CD14-positive monocyte (primary cell): ENCODE results near the gene RPS5. TPM values are rescaled to one million over a fixed set of nuclear protein-coding genes. Genes with fewer than 3 reads are reported as not detected.

Experiments
- DNase-seq, 3 donors: peaks; one replicate each; pipeline ENCODE4 v3.0.0-alpha.2; 2011 to 2022
- H2AFZ ChIP-seq: 2 replicates; pipeline ENCODE4 v1.6.0; 2012; ENCODE audit warnings: mild to moderate bottlenecking, low read depth, low read length, inconsistent platforms; ENCODE audit not compliant: insufficient read depth, poor library complexity, severe bottlenecking
- H3K27ac ChIP-seq, 2 donors: 1 replicate in 1 of 2; 2 replicates in 1 of 2; pipeline ENCODE4 v1.5.1; 2012 to 2013; ENCODE audit warnings: low read length in 2 of 2, control low read depth in 1 of 2, inconsistent platforms in 1 of 2, low read depth in 1 of 2, mild to moderate bottlenecking in 1 of 2
- H3K27me3 ChIP-seq, 2 donors: one replicate each; pipeline versions ENCODE4 v1.6.0 to v1.6.1; 2011 to 2013; ENCODE audit warnings: low read length in 2 of 2; ENCODE audit not compliant: control insufficient read depth in 2 of 2, insufficient read depth in 2 of 2
- H3K36me3 ChIP-seq, 2 donors: replicated peaks in 1 of 2; 1 replicate in 1 of 2; 2 replicates in 1 of 2; pipeline versions ENCODE4 v1.5.1 to v1.6.1; 2012 to 2013; ENCODE audit warnings: low read length in 2 of 2, control low read depth in 1 of 2, inconsistent platforms in 1 of 2, mild to moderate bottlenecking in 1 of 2; ENCODE audit not compliant: insufficient read depth in 2 of 2, control insufficient read depth in 1 of 2
- H3K4me1 ChIP-seq, 2 donors: 1 replicate in 1 of 2; 2 replicates in 1 of 2; pipeline versions ENCODE4 v1.5.1 to v1.6.1; 2012 to 2013; ENCODE audit warnings: low read length in 2 of 2, control low read depth in 1 of 2, inconsistent platforms in 1 of 2, mild to moderate bottlenecking in 1 of 2, moderate library complexity in 1 of 2; ENCODE audit not compliant: insufficient read depth in 2 of 2, control insufficient read depth in 1 of 2
- H3K4me2 ChIP-seq: replicated peaks from 2 replicates; pipeline ENCODE3; 2012; ENCODE audit warnings: low read length, moderate library complexity, mild to moderate bottlenecking; ENCODE audit not compliant: poor library complexity, severe bottlenecking; ENCODE audit errors: extremely low read depth
- H3K4me3 ChIP-seq, 3 experiments: fragments of 200-600 bp in 1 of 3; sonication (generic) in 1 of 3; replicated peaks in 1 of 3; 1 replicate in 2 of 3; 2 replicates in 1 of 3; pipeline ENCODE4 v1.5.1; 2011 to 2013; ENCODE audit warnings: low read length in 3 of 3, mild to moderate bottlenecking in 3 of 3, control low read depth in 2 of 3, low read depth in 2 of 3, inconsistent platforms in 1 of 3, moderate library complexity in 1 of 3
- H3K79me2 ChIP-seq: 2 replicates; pipeline ENCODE4 v1.6.0; 2012; ENCODE audit warnings: mild to moderate bottlenecking, control low read depth, inconsistent platforms, low read length, moderate library complexity; ENCODE audit not compliant: insufficient read depth
- H3K9ac ChIP-seq: 2 replicates; pipeline ENCODE4 v1.6.0; 2017; ENCODE audit warnings: low read length, mild to moderate bottlenecking; ENCODE audit not compliant: insufficient read depth, poor library complexity, severe bottlenecking
- H3K9me3 ChIP-seq, 2 donors: replicated peaks in 1 of 2; 1 replicate in 1 of 2; 2 replicates in 1 of 2; pipeline versions ENCODE4 v1.5.1 to v1.6.1; 2012 to 2013; ENCODE audit warnings: low read length in 2 of 2, control low read depth in 1 of 2; ENCODE audit not compliant: control insufficient read depth in 1 of 2, insufficient read depth in 1 of 2
- H4K20me1 ChIP-seq: 2 replicates; pipeline ENCODE4 v1.6.0; 2012; ENCODE audit warnings: mild to moderate bottlenecking, low read length, control low read depth, moderate library complexity; ENCODE audit not compliant: insufficient read depth
- H3K27ac Mint-ChIP-seq, 7 donors: one replicate each; pipeline ENCODE4 v1.8.0; 2020; ENCODE audit warnings: mild to moderate bottlenecking in 7 of 7, mixed read lengths in 7 of 7, moderate library complexity in 6 of 7, inconsistent platforms in 2 of 7
- H3K27me3 Mint-ChIP-seq, 3 donors: one replicate each; pipeline ENCODE4 v1.8.0; 2021 to 2022; ENCODE audit warnings: low read depth in 3 of 3, mild to moderate bottlenecking in 3 of 3, mixed read lengths in 3 of 3, moderate library complexity in 3 of 3, inconsistent platforms in 1 of 3
- H3K36me3 Mint-ChIP-seq, 2 donors: one replicate each; pipeline ENCODE4 v1.8.0; 2020; ENCODE audit warnings: mixed read lengths in 2 of 2, inconsistent platforms in 1 of 2, mild to moderate bottlenecking in 1 of 2
- H3K4me1 Mint-ChIP-seq: one replicate; pipeline ENCODE4 v1.8.0; 2020; ENCODE audit warnings: mild to moderate bottlenecking, mixed read lengths
- H3K4me3 Mint-ChIP-seq, 2 donors: one replicate each; pipeline ENCODE4 v1.8.0; 2020; ENCODE audit warnings: mild to moderate bottlenecking in 2 of 2, mixed read lengths in 2 of 2, moderate library complexity in 1 of 2
- H3K9me3 Mint-ChIP-seq, 7 donors: one replicate each; pipeline ENCODE4 v1.8.0; 2020 to 2022; ENCODE audit warnings: mixed read lengths in 7 of 7, mild to moderate bottlenecking in 6 of 7, moderate library complexity in 6 of 7, inconsistent platforms in 2 of 7
- CTCF ChIP-seq: fragments of 200-600 bp; IDR thresholded peaks from one replicate; pipeline ENCODE4 v1.8.0; 2022; ENCODE audit warnings: antibody characterized with exemption, mild to moderate bottlenecking
- WGBS: methylation state at CpG from one replicate; pipeline ENCODE4 v1.1.5; 2013; ENCODE audit warnings: missing lambda C conversion rate; ENCODE audit not compliant: insufficient coverage; 5-methylcytosine and 5-hydroxymethylcytosine counted together
- intact Hi-C, 2 donors: fragments of 100-400 bp; cut with micrococcal nuclease; formaldehyde crosslinking; loops; one replicate each; pipeline versions ENCODE4 v1.15.0 to v1.15.1; 2023
- polyA plus RNA-seq, 3 donors: library from polyadenylated mRNA; depleted of rRNA in 1 of 3; unstranded in 2 of 3; stranded (reverse) in 1 of 3; fragments of 300-500 nt in 2 of 3; fragments of >200 nt in 1 of 3; fragmentation: Illumina TruSeq in 2 of 3; gene quantifications; 1 replicate in 2 of 3; 2 replicates in 1 of 3; pipeline ENCODE4 v1.2.3, GENCODE V29; 2012 to 2021

RPS5 gene
- polyA plus RNA-seq, 3 donors: 485 to 1,381 (median 580) TPM

GRCh38 chr19:58351990-58352755 is 34.9 kb upstream of the RPS5 start:
- peaks cover 0 to 5% of the 10 kb centered on the region in 2 donors for H3K36me3 ChIP-seq
- peaks cover 0 to 8% of the 10 kb centered on the region in 2 donors for H3K9me3 ChIP-seq
- H2AFZ ChIP-seq: no peak overlapping the region
- H4K20me1 ChIP-seq: no peaks in the 10 kb centered on the region
- no peak for DNase-seq
- H3K27ac ChIP-seq: no peak overlapping the region
- H3K27ac Mint-ChIP-seq: no peak overlapping the region
- no peak overlapping the region for H3K4me3 Mint-ChIP-seq
- peaks cover 6 to 41% of the 10 kb centered on the region in 2 donors for H3K27me3 ChIP-seq
- H3K9ac ChIP-seq: no peak overlapping the region
- H3K4me1 Mint-ChIP-seq: peaks cover 33% of the 10 kb centered on the region
- no peak for TF ChIP-seq CTCF
- H3K4me2 ChIP-seq: no peak overlapping the region
- H3K9me3 Mint-ChIP-seq: peaks cover 0 to 12% (median 7%) of the 10 kb centered on the region in 7 donors
- H3K4me3 ChIP-seq: no peak overlapping the region
- peaks cover 8 to 18% of the 10 kb centered on the region in 2 donors for H3K36me3 Mint-ChIP-seq
- intact Hi-C loops: no loop called here
- H3K79me2 ChIP-seq: no peaks in the 10 kb centered on the region
- peaks cover 20 to 40% of the 10 kb centered on the region in 2 donors for H3K4me1 ChIP-seq
- H3K27me3 Mint-ChIP-seq: peaks cover 23 to 56% (median 31%) of the 10 kb centered on the region in 3 donors
- WGBS: 92% methylated on average over 17 of the region's 23 CpGs

- H3K79me2 ChIP-seq: no peaks in the 10 kb centered on the region
- no peak within 1 kb of the TSS for H3K4me3 ChIP-seq
- H3K36me3 ChIP-seq: peaks cover 0 to 5% of the 10 kb centered on the region in 2 donors
- H3K4me3 Mint-ChIP-seq: no peak within 1 kb of the TSS
- H3K9ac ChIP-seq: no peak within 1 kb of the TSS
- peaks cover 8 to 18% of the 10 kb centered on the region in 2 donors for H3K36me3 Mint-ChIP-seq
- TF ChIP-seq CTCF: no peak
- no peak within 1 kb of the TSS for H2AFZ ChIP-seq
- intact Hi-C loops: no loop called here
- peaks cover 28 to 60% (median 34%) of the 10 kb centered on the region in 3 donors for H3K27me3 Mint-ChIP-seq
- H3K4me1 ChIP-seq: peaks cover 18 to 34% of the 10 kb centered on the region in 2 donors
- no peak within 1 kb of the TSS for H3K27ac ChIP-seq
- peaks cover 0 to 8% of the 10 kb centered on the region in 2 donors for H3K9me3 ChIP-seq
- H3K9me3 Mint-ChIP-seq: peaks cover 0 to 17% (median 6%) of the 10 kb centered on the region in 7 donors
- H4K20me1 ChIP-seq: no peaks in the 10 kb centered on the region
- no peak within 1 kb of the TSS for H3K27ac Mint-ChIP-seq
- H3K4me2 ChIP-seq: no peak within 1 kb of the TSS
- DNase-seq: no peak
- peaks cover 6 to 42% of the 10 kb centered on the region in 2 donors for H3K27me3 ChIP-seq
- 97% methylated on average over 16 of the region's 26 CpGs for WGBS
- peaks cover 31% of the 10 kb centered on the region for H3K4me1 Mint-ChIP-seq
These were observed 34.1 kb upstream of the RPS5 start, which contains the start of gene A1BG for GRCh38 chr19:58352760-58353671. A1BG (minus strand) TSS chr19:58353492; CDS start chr19:58353437, 55 bp downstream.
